SK-N-SH (cell line): ENCODE measurements around the gene TMEM132D.

ENCODE experiments used
- CTCF ChIP-seq: fragments of 200-600 bp; sonication (generic); IDR thresholded peaks from 2 replicates; pipeline ENCODE4 v1.6.1; 2017; ENCODE audit warnings: antibody characterized with exemption, mild to moderate bottlenecking, moderate library complexity
- IRF3 ChIP-seq: fragments of 150-350 bp; IDR thresholded peaks from 2 replicates; pipeline ENCODE4 v1.6.1; 2016; ENCODE audit warnings: mild to moderate bottlenecking, low read depth, low read length

- no peak for TF ChIP-seq IRF3
- TF ChIP-seq CTCF = no peak
These were observed 823.4 kb downstream of the TMEM132D start for GRCh38 chr12:129080391-129080790.
